Measurements from ENCODE around the gene SUN1.

The SUN1 gene

DNA sequence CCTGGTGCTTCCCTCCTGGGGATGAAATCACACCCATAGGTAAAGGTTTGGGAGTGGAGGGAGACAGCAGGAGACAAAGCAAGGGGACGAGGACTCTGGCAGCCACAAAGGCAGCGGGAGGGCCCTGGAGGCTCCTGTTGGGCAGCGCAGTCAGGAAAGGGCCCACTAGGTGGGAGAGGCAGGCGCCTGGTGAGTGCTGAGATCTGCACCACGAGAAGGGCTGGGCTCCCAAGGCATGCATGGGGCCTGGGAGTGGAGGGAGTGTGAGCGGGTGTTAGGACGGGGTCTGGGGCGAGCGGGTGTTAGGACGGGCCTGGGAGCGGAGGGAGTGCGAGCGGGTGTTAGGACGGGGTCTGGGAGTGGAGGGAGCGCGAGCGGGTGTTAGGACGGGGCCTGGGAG is 57.1 kb downstream of the SUN1 start:
- no peak overlapping the region for H3K27ac ChIP-seq (ENCODE audit: insufficient read depth, low read length, poor library complexity, severe bottlenecking)
- no peak overlapping the region for H3K4me3 ChIP-seq (ENCODE audit: insufficient read depth, low read depth, low read length, poor library complexity, severe bottlenecking)
- no peaks in the 10 kb centered on the region for H3K9me3 ChIP-seq (ENCODE audit: control insufficient read depth, low read length)
- no peaks in the 10 kb centered on the region for H3K4me1 ChIP-seq (ENCODE audit: control insufficient read depth, insufficient read depth, low read length, poor library complexity, severe bottlenecking)
- H3K36me3 ChIP-seq (ENCODE audit: control insufficient read depth, insufficient read depth, low read length): peaks cover 72% of the 10 kb centered on the region
- no peaks in the 10 kb centered on the region for H3K27me3 ChIP-seq (replicated peaks; ENCODE audit: control insufficient read depth, insufficient read depth, low read length, poor library complexity, severe bottlenecking)
- DNase-seq: no peak

DNA sequence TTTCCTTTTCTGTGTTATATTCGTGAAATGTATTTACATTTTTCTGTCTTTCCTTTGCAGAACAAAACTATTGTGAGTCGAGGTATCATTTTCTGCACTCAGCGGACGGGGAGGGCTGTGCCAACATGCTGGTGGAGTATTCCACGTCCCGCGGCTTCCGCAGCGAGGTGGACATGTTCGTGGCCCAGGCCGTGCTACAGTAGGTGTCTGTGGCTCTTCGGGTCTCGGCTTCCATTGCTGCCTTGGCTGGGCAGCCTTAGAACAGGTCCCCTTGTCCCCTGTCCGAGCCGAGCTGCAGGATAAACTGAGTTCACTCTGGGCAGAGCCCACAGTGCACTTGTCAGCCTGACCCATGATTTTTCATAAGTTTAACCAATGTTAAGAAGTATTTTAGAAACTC is 58.6 kb downstream of the SUN1 start:
- Histone ChIP-seq H3K27me3 (replicated peaks; ENCODE audit: control insufficient read depth, insufficient read depth, low read length, poor library complexity, severe bottlenecking) (no peaks in the 10 kb centered on the region), H3K4me1 (ENCODE audit: control insufficient read depth, insufficient read depth, low read length, poor library complexity, severe bottlenecking) (no peaks in the 10 kb centered on the region), H3K36me3 (ENCODE audit: control insufficient read depth, insufficient read depth, low read length) (peaks cover 87% of the 10 kb centered on the region), H3K9me3 (ENCODE audit: control insufficient read depth, low read length) (no peaks in the 10 kb centered on the region), H3K4me3 (ENCODE audit: insufficient read depth, low read depth, low read length, poor library complexity, severe bottlenecking) (no peak overlapping the region), H3K27ac (ENCODE audit: insufficient read depth, low read length, poor library complexity, severe bottlenecking) (no peak overlapping the region)
- no peak for DNase-seq

- Histone ChIP-seq H3K36me3 (ENCODE audit: control insufficient read depth, insufficient read depth, low read length) (peaks cover 89% of the 10 kb centered on the region), H3K4me3 (ENCODE audit: insufficient read depth, low read depth, low read length, poor library complexity, severe bottlenecking) (no peak overlapping the region), H3K27me3 (replicated peaks; ENCODE audit: control insufficient read depth, insufficient read depth, low read length, poor library complexity, severe bottlenecking) (no peaks in the 10 kb centered on the region), H3K9me3 (ENCODE audit: control insufficient read depth, low read length) (no peaks in the 10 kb centered on the region), H3K27ac (ENCODE audit: insufficient read depth, low read length, poor library complexity, severe bottlenecking) (no peak overlapping the region), H3K4me1 (ENCODE audit: control insufficient read depth, insufficient read depth, low read length, poor library complexity, severe bottlenecking) (no peaks in the 10 kb centered on the region)
- DNase-seq: no peak
These were observed 59.0 kb downstream of the SUN1 start for GRCh38 chr7:891291-891690.

DNA sequence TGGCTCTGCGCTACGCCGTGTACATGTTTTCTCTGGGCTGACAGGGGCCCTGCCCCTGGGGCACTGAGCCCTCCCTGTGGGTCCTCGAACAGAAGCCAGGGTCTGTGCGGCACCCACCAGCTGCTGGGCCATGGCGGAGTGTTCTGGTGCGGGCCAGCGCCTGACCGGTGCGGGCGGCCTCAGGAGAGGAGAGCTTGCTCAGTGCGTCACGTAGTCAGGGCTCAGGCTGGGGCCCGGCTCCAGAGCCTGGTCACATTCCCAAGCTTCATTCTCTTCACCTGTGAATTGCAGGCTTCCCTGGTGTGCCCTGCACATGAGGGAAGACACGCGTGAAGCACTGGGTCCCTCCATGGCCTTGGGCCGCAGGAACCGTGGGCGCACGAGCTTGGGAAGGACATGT is 59.5 kb downstream of the SUN1 start:
- H3K4me1 ChIP-seq (ENCODE audit: control insufficient read depth, insufficient read depth, low read length, poor library complexity, severe bottlenecking): no peaks in the 10 kb centered on the region
- H3K36me3 ChIP-seq (ENCODE audit: control insufficient read depth, insufficient read depth, low read length): peaks cover 88% of the 10 kb centered on the region
- H3K9me3 ChIP-seq (ENCODE audit: control insufficient read depth, low read length): no peaks in the 10 kb centered on the region
- no peaks in the 10 kb centered on the region for H3K27me3 ChIP-seq (replicated peaks; ENCODE audit: control insufficient read depth, insufficient read depth, low read length, poor library complexity, severe bottlenecking)
- H3K4me3 ChIP-seq (ENCODE audit: insufficient read depth, low read depth, low read length, poor library complexity, severe bottlenecking): no peak overlapping the region
- DNase-seq: no peak
- H3K27ac ChIP-seq (ENCODE audit: insufficient read depth, low read length, poor library complexity, severe bottlenecking): no peak overlapping the region

- no peaks in the 10 kb centered on the region for H3K9me3 ChIP-seq (ENCODE audit: control insufficient read depth, low read length)
- peaks cover 88% of the 10 kb centered on the region for H3K36me3 ChIP-seq (ENCODE audit: control insufficient read depth, insufficient read depth, low read length)
- no peak for DNase-seq
- H3K27me3 ChIP-seq (replicated peaks; ENCODE audit: control insufficient read depth, insufficient read depth, low read length, poor library complexity, severe bottlenecking): no peaks in the 10 kb centered on the region
- no peaks in the 10 kb centered on the region for H3K4me1 ChIP-seq (ENCODE audit: control insufficient read depth, insufficient read depth, low read length, poor library complexity, severe bottlenecking)
- H3K4me3 ChIP-seq (ENCODE audit: insufficient read depth, low read depth, low read length, poor library complexity, severe bottlenecking): no peak overlapping the region
- no peak overlapping the region for H3K27ac ChIP-seq (ENCODE audit: insufficient read depth, low read length, poor library complexity, severe bottlenecking)
These were observed 60.6 kb downstream of the SUN1 start for GRCh38 chr7:892648-893593.

- no peaks in the 10 kb centered on the region for H3K27me3 ChIP-seq (replicated peaks; ENCODE audit: control insufficient read depth, insufficient read depth, low read length, poor library complexity, severe bottlenecking)
- DNase-seq: no peak
- H3K9me3 ChIP-seq (ENCODE audit: control insufficient read depth, low read length): no peaks in the 10 kb centered on the region
- H3K36me3 ChIP-seq (ENCODE audit: control insufficient read depth, insufficient read depth, low read length): peaks cover 88% of the 10 kb centered on the region
- H3K27ac ChIP-seq (ENCODE audit: insufficient read depth, low read length, poor library complexity, severe bottlenecking): no peak overlapping the region
- H3K4me3 ChIP-seq (ENCODE audit: insufficient read depth, low read depth, low read length, poor library complexity, severe bottlenecking): no peak overlapping the region
- H3K4me1 ChIP-seq (ENCODE audit: control insufficient read depth, insufficient read depth, low read length, poor library complexity, severe bottlenecking): no peaks in the 10 kb centered on the region
These were observed 61.4 kb downstream of the SUN1 start for GRCh38 chr7:893686-894085.

GRCh38 chr7:894164-894867 is 62.0 kb downstream of the SUN1 start:
- H3K27me3 ChIP-seq (replicated peaks; ENCODE audit: control insufficient read depth, insufficient read depth, low read length, poor library complexity, severe bottlenecking): no peaks in the 10 kb centered on the region
- H3K27ac ChIP-seq (ENCODE audit: insufficient read depth, low read length, poor library complexity, severe bottlenecking): no peak overlapping the region
- no peaks in the 10 kb centered on the region for H3K9me3 ChIP-seq (ENCODE audit: control insufficient read depth, low read length)
- peaks cover 88% of the 10 kb centered on the region for H3K36me3 ChIP-seq (ENCODE audit: control insufficient read depth, insufficient read depth, low read length)
- H3K4me1 ChIP-seq (ENCODE audit: control insufficient read depth, insufficient read depth, low read length, poor library complexity, severe bottlenecking): no peaks in the 10 kb centered on the region
- no peak overlapping the region for H3K4me3 ChIP-seq (ENCODE audit: insufficient read depth, low read depth, low read length, poor library complexity, severe bottlenecking)
- no peak for DNase-seq

- Histone ChIP-seq H3K36me3 (ENCODE audit: control insufficient read depth, insufficient read depth, low read length) (peaks cover 87% of the 10 kb centered on the region), H3K4me1 (ENCODE audit: control insufficient read depth, insufficient read depth, low read length, poor library complexity, severe bottlenecking) (no peaks in the 10 kb centered on the region), H3K27me3 (replicated peaks; ENCODE audit: control insufficient read depth, insufficient read depth, low read length, poor library complexity, severe bottlenecking) (no peaks in the 10 kb centered on the region), H3K4me3 (ENCODE audit: insufficient read depth, low read depth, low read length, poor library complexity, severe bottlenecking) (no peak overlapping the region), H3K27ac (ENCODE audit: insufficient read depth, low read length, poor library complexity, severe bottlenecking) (no peak overlapping the region), H3K9me3 (ENCODE audit: control insufficient read depth, low read length) (no peaks in the 10 kb centered on the region)
- no peak for DNase-seq
These were observed 62.7 kb downstream of the SUN1 start for GRCh38 chr7:894927-895450.

GRCh38 chr7:895451-896052 is 63.3 kb downstream of the SUN1 start:
- Histone ChIP-seq H3K27ac (ENCODE audit: insufficient read depth, low read length, poor library complexity, severe bottlenecking) (no peak overlapping the region), H3K4me3 (ENCODE audit: insufficient read depth, low read depth, low read length, poor library complexity, severe bottlenecking) (no peak overlapping the region), H3K36me3 (ENCODE audit: control insufficient read depth, insufficient read depth, low read length) (peaks cover 84% of the 10 kb centered on the region), H3K4me1 (ENCODE audit: control insufficient read depth, insufficient read depth, low read length, poor library complexity, severe bottlenecking) (no peaks in the 10 kb centered on the region), H3K27me3 (replicated peaks; ENCODE audit: control insufficient read depth, insufficient read depth, low read length, poor library complexity, severe bottlenecking) (no peaks in the 10 kb centered on the region), H3K9me3 (ENCODE audit: control insufficient read depth, low read length) (no peaks in the 10 kb centered on the region)
- no peak for DNase-seq

All from effector memory CD4-positive, alpha-beta T cell (primary cell).